BE2C (cell line): ENCODE results near the gene GMEB2.
"Not testable (repeated sequence)": the region's sequence is repeated elsewhere in the genome, so short reads cannot be mapped to it uniquely, and the experiment has no call there.

ENCODE experiments used
- DNase-seq: peaks from one replicate; pipeline ENCODE4 v3.0.0-alpha.2; 2020
- H3K27me3 ChIP-seq: fragments of 250-450 bp; sonication (Bioruptor Pico); 2 replicates; pipeline ENCODE4 v1.5.1; 2020; ENCODE audit warnings: mild to moderate bottlenecking
- H3K36me3 ChIP-seq: fragments of 250-450 bp; sonication (Bioruptor Pico); 2 replicates; pipeline ENCODE4 v1.5.1; 2020; ENCODE audit warnings: mild to moderate bottlenecking
- H3K4me1 ChIP-seq: fragments of 250-450 bp; sonication (Bioruptor Pico); 2 replicates; pipeline ENCODE4 v1.5.1; 2020
- H3K4me3 ChIP-seq: 2 replicates; pipeline ENCODE4 v1.5.1; 2011; ENCODE audit warnings: low read depth, low read length
- H3K9me3 ChIP-seq: fragments of 250-450 bp; sonication (Bioruptor Pico); 2 replicates; pipeline ENCODE4 v1.5.1; 2020
- TF ChIP-seq, protein P1 (sequence below): IDR thresholded peaks from 2 replicates; pipeline ENCODE4 v1.5.1; 2012; ENCODE audit warnings: mild to moderate bottlenecking, low read depth, low read length

The GMEB2 gene

DNA sequence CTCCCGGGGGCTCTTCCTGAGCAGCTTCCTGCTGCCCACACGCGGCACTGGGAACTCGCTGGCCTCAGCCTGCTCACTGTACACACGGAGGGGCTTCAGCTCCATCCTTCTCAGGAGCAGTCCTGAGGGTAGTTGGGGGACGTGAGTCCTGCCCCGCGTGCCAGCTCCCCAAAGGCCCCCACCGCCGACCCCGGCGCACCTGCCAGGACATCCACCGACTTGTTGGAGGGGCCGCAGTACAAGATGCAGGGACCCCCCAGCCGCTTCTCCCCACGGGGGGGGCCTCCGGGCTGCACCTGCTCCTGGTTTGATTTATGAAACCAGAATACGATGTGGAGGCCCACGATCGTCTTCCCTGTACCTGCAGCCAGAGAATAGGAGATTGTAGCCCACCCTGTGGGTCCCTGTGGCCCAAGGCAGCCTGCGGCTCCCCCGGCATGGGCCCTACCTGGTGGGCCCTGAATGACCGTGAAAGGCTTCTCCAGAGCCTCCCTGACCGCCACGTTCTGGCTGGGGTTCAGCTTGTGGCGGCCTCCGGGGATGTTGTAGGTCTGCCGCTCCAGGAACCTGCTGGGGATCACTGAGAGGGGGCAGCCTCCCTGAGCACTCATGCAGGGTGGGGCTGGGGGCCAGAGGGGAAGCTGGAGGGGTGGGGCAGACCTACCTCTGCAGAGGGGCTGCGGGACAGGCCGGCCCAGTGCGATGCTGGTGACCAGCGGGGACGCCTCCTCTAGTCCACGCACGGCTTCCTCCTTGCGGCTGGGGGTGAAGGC lies 65.1 kb downstream of the GMEB2 start:
- Histone ChIP-seq H3K36me3 (no peaks in the 10 kb centered on the region), H3K4me1 (no peaks in the 10 kb centered on the region), H3K27me3 (no peaks in the 10 kb centered on the region), H3K9me3 (no peaks in the 10 kb centered on the region), H3K4me3 (no peak overlapping the region)
- no peak for DNase-seq
- TF ChIP-seq, protein P1, sequence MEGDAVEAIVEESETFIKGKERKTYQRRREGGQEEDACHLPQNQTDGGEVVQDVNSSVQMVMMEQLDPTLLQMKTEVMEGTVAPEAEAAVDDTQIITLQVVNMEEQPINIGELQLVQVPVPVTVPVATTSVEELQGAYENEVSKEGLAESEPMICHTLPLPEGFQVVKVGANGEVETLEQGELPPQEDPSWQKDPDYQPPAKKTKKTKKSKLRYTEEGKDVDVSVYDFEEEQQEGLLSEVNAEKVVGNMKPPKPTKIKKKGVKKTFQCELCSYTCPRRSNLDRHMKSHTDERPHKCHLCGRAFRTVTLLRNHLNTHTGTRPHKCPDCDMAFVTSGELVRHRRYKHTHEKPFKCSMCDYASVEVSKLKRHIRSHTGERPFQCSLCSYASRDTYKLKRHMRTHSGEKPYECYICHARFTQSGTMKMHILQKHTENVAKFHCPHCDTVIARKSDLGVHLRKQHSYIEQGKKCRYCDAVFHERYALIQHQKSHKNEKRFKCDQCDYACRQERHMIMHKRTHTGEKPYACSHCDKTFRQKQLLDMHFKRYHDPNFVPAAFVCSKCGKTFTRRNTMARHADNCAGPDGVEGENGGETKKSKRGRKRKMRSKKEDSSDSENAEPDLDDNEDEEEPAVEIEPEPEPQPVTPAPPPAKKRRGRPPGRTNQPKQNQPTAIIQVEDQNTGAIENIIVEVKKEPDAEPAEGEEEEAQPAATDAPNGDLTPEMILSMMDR = no peak

DNA sequence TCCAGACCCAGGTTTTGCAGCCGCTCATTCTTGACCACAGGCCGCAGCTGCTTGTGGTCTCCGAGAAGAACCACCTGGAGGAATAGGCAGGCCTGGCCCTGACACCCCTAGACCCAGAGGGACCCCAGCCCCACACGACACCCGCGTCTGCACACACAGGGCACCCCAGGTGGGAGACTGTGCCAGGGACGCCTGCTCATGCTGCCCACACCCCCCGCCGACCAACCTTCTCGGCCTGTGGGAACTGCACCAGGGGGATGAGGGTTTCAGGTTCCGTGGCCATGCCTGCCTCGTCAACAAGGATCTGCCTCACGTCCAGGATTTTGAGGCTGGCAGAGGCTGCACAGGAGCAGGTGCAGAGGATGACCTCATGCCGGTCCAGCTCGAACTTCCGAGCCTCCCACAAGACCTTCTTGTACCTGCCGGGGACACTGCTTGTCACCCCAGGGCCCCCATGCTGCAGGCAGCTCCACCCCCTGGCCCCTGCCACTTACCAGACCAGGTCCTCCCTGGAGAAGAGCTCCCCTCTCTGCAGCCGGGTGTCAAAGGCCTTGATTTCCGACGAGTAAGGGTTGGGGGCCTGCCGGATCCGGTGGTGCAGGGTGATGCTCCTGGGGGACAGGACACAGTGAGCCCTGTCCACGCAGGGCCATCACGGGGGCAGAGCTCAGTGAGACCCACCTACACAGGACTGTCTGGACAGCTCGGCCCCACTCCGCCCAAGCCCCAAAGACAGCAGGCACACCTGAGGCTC lies 65.9 kb downstream of the GMEB2 start:
- Histone ChIP-seq H3K4me1 (no peaks in the 10 kb centered on the region), H3K4me3 (no peak overlapping the region), H3K36me3 (no peaks in the 10 kb centered on the region), H3K9me3 (no peaks in the 10 kb centered on the region), H3K27me3 (no peaks in the 10 kb centered on the region)
- DNase-seq = no peak
- TF ChIP-seq, protein P1 = no peak

DNA sequence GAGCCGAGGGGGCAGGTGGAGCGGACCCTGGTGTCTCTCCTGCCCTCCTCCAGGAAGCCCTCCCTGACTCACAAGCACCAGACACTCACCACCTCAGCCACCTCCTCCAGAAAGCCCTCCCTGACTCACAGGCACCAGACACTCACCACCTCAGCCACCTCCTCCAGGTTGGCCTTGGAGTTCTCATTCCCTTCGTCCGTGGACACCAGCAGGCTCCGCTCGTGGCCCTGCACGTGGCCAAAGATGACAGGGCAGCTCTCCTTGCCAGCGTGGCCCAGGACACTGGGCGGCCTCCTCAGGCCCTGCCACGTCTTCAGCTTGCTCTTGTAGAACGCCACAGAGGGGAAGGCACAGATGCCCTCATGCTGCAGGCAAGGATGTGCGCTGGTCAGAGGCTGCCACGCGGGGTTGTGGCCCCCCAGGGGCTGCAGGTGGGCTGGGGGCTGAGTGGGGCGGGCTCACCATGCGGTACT lies 66.5 kb downstream of the GMEB2 start:
- DNase-seq = no peak
- H3K27me3 ChIP-seq = no peaks in the 10 kb centered on the region
- TF ChIP-seq, protein P1 = no peak
- H3K9me3 ChIP-seq = no peaks in the 10 kb centered on the region
- H3K4me1 ChIP-seq = no peaks in the 10 kb centered on the region
- no peaks in the 10 kb centered on the region for H3K36me3 ChIP-seq
- no peak overlapping the region for H3K4me3 ChIP-seq

DNA sequence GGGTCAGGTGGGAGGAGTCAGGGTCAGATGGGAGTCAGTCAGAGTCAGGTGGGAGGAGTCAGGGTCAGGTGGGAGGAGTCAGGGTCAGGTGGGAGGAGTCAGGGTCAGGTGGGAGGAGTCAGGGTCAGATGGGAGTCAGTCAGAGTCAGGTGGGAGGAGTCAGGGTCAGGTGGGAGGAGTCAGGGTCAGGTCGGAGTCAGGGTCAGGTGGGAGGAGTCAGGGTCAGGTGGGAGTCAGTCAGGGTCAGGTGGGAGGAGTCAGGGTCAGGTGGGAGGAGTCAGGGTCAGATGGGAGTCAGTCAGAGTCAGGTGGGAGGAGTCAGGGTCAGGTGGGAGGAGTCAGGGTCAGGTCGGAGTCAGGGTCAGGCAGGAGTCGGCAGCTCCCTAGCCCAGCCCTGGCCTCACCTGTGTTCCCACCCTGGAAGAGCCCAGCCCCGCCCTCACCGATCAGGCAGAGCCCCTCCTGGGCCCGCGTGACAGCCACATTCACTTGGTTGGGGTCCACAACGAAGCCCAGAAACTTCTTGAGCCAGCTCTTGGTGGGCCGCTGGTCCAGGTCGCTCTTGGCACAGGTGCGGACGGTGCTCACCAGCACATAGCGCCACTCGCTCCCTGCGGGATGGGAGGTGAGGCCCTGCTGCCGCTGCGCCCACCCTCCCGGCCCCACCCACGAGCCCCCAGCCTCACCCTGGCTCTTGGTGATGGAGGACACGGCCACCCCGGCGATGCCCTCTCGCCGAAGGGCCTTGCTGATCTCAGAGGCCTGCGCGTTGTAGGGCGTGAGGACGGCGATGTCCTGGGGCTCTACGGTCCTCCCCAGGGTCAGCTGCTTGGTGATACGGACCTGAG lies 67.2 kb downstream of the GMEB2 start:
- not testable (repeated sequence) for H3K27me3 ChIP-seq, DNase-seq, H3K4me3 ChIP-seq, H3K36me3 ChIP-seq, H3K4me1 ChIP-seq, H3K9me3 ChIP-seq

DNA sequence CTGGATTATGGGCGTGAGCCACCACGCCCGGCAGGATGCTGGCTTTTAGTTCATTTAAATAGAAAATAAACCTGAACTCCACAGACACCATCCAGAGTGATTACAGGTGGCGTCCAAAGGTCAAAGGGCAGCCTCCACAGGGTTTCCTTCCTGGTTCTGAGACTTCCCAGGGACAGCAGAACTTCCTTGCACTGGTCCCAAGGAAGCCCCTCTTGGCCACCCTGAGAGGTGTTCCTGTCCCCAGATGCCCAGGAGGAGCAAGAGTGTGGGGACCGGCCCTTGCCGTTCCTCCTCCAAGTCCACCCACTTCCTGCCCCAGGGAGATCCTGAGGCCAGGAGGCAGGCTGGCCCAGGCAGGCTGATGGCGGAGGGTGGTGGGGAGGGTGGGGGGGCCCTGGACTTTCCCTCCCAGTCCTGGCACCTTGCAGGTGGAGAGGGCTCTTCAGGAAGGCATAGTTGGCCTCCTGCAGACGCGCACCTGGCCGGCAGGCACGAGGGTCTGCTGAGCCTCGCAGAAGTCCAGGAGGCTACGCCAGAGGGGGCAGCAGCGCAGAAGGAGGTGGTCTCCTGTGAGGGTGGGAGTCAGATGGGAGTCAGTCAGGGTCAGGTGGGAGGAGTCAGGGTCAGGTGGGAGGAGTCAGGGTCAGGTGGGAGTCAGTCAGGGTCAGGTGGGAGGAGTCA lies 68.0 kb downstream of the GMEB2 start:
- Histone ChIP-seq H3K27me3 (no peaks in the 10 kb centered on the region), H3K4me3 (no peak overlapping the region), H3K36me3 (no peaks in the 10 kb centered on the region), H3K4me1 (peaks cover 6% of the 10 kb centered on the region; the same call in 1 of the 2 replicates), H3K9me3 (no peaks in the 10 kb centered on the region)
- TF ChIP-seq, protein P1 = no peak
- no peak for DNase-seq

DNA sequence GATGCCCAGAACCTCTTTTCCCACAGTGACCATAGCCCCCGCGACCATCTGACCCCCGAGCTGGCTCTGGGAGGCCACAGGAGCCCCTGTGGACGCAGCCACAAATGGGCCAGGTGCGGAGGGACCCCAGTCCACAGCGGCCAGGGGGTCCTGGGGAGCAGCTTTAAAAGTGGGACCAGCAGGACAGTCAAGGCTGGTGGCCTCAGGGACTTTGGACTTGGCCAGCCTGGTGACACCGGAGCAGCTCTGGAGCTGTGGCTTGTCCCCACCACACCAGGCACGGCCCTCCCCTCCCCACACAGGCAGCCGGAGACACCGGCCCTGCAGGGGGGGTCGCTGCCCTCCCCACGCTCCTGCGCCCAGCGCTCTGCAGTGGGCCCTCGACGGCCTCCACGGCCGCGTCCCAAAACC lies 69.4 kb downstream of the GMEB2 start:
- H3K4me1 ChIP-seq = peaks cover 9% of the 10 kb centered on the region; the same call in 1 of the 2 replicates
- TF ChIP-seq, protein P1 = no peak
- H3K4me3 ChIP-seq = no peak overlapping the region
- no peaks in the 10 kb centered on the region for H3K36me3 ChIP-seq
- DNase-seq = no peak
- H3K27me3 ChIP-seq = no peaks in the 10 kb centered on the region
- no peaks in the 10 kb centered on the region for H3K9me3 ChIP-seq
